ENCODE measurements around the gene SEMA3A. TPM values are rescaled to one million over a fixed set of nuclear protein-coding genes. Genes with fewer than 3 reads are reported as not detected.
A peak's percentile ranks its signal among the peaks of the same experiment; 100 is the strongest.

The SEMA3A gene
- total RNA-seq, 4 donors from 2014 or later, result 27.8 to 39.0 (median 34.5) TPM

GRCh38 chr7:84123965-84124547 lies 70.5 kb downstream of the SEMA3A start:
- peak overlapping the region in 3 of 4 donors; percentile 10 to 57 (median 44) for H3K27ac ChIP-seq (replicated peaks in 1 of 4)
- DNase-seq (ENCODE audit: extremely low spot score), result no peak
- peaks cover 2 to 21% (median 13%) of the 10 kb centered on the region in 4 donors for H3K4me1 ChIP-seq
- intact Hi-C loops (cut with DNase I), result no loop called here
- H3K27me3 ChIP-seq, result no peaks in the 10 kb centered on the region
- H3K36me3 ChIP-seq, result no peaks in the 10 kb centered on the region
- no peaks in the 10 kb centered on the region for H3K9me3 ChIP-seq
- peak overlapping the region in 2 of 4 donors; percentile 13 to 14 for H3K4me3 ChIP-seq
- WGBS, result 46% methylated on average over 5 of the region's 5 CpGs
- TF ChIP-seq EP300 (IDR thresholded peaks at IDR 0.05) (no peak), POLR2A (IDR thresholded peaks at IDR 0.05; ENCODE audit: low read depth) (no peak), CTCF (IDR thresholded peaks at IDR 0.05) (no peak), POLR2AphosphoS5 (IDR thresholded peaks at IDR 0.05) (no peak)

- no peaks in the 10 kb centered on the region for H3K27me3 ChIP-seq
- TF ChIP-seq POLR2A (IDR thresholded peaks at IDR 0.05; ENCODE audit: low read depth) (no peak), EP300 (IDR thresholded peaks at IDR 0.05) (no peak), POLR2AphosphoS5 (IDR thresholded peaks at IDR 0.05) (no peak), CTCF (IDR thresholded peaks at IDR 0.05) (no peak)
- WGBS, result 86% methylated on average over 4 of the region's 4 CpGs
- no peaks in the 10 kb centered on the region for H3K9me3 ChIP-seq
- DNase-seq (ENCODE audit: extremely low spot score), result no peak
- peaks cover 2 to 21% (median 13%) of the 10 kb centered on the region in 4 donors for H3K4me1 ChIP-seq
- H3K4me3 ChIP-seq, result no peak overlapping the region
- intact Hi-C loops (cut with DNase I), result no loop called here
- no peaks in the 10 kb centered on the region for H3K36me3 ChIP-seq
- no peak overlapping the region for H3K27ac ChIP-seq (replicated peaks in 1 of 4)
These were observed 71.8 kb downstream of the SEMA3A start for GRCh38 chr7:84122582-84123360.

GRCh38 chr7:84117304-84117703 lies 77.3 kb downstream of the SEMA3A start:
- DNase-seq (ENCODE audit: extremely low spot score), result no peak
- intact Hi-C loops (cut with DNase I), result no loop called here
- WGBS, result 96% methylated on average over 6 of the region's 6 CpGs

More at GRCh38 chr7:84117304-84117703, 77.3 kb downstream of the SEMA3A start:
- no peaks in the 10 kb centered on the region for H3K9me3 ChIP-seq
- no peaks in the 10 kb centered on the region for H3K27me3 ChIP-seq
- TF ChIP-seq POLR2AphosphoS5 (IDR thresholded peaks at IDR 0.05), result no peak
- TF ChIP-seq POLR2A (IDR thresholded peaks at IDR 0.05; ENCODE audit: low read depth), result no peak
- no peak for TF ChIP-seq EP300 (IDR thresholded peaks at IDR 0.05)
- TF ChIP-seq CTCF (IDR thresholded peaks at IDR 0.05), result no peak
- peaks cover 20 to 34% (median 32%) of the 10 kb centered on the region in 4 donors for H3K4me1 ChIP-seq
- no peak overlapping the region for H3K27ac ChIP-seq (replicated peaks in 1 of 4)
- no peak overlapping the region for H3K4me3 ChIP-seq
- no peaks in the 10 kb centered on the region for H3K36me3 ChIP-seq
